Measurements from ENCODE around the gene MMP28.

DNA sequence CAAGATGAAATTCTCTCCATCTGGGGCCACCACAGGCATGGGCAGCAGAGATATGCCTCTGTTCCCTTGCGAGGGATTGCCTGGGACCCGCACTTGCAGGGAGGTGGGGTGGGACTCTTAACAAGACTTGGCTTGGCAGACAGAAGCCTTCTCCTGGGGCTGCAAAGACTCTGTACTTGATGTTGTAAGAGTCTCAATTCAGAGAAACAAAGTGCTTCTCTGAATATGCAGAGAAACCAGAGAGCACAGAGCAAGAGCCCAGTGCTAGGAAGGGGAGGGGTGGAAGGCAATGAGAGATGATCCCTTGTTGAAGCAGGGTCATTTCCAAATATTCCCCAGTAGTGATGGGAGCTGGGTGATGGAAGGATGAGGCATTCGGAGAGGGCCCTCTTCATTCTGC lies 2.2 kb downstream of the MMP28 start:
- TF ChIP-seq, protein P1, sequence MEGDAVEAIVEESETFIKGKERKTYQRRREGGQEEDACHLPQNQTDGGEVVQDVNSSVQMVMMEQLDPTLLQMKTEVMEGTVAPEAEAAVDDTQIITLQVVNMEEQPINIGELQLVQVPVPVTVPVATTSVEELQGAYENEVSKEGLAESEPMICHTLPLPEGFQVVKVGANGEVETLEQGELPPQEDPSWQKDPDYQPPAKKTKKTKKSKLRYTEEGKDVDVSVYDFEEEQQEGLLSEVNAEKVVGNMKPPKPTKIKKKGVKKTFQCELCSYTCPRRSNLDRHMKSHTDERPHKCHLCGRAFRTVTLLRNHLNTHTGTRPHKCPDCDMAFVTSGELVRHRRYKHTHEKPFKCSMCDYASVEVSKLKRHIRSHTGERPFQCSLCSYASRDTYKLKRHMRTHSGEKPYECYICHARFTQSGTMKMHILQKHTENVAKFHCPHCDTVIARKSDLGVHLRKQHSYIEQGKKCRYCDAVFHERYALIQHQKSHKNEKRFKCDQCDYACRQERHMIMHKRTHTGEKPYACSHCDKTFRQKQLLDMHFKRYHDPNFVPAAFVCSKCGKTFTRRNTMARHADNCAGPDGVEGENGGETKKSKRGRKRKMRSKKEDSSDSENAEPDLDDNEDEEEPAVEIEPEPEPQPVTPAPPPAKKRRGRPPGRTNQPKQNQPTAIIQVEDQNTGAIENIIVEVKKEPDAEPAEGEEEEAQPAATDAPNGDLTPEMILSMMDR (conservative IDR thresholded peaks at IDR 0.05 in 1 of 2, IDR thresholded peaks at IDR 0.05 in 1 of 2; ENCODE audit: low read depth in 1 of 2, low read length in 2 of 2), result no peak
- no peak for TF ChIP-seq EZH2 (IDR thresholded peaks at IDR 0.05; ENCODE audit: low read length, missing control alignments)
